ENCODE data around the gene RNASE8.

DNA sequence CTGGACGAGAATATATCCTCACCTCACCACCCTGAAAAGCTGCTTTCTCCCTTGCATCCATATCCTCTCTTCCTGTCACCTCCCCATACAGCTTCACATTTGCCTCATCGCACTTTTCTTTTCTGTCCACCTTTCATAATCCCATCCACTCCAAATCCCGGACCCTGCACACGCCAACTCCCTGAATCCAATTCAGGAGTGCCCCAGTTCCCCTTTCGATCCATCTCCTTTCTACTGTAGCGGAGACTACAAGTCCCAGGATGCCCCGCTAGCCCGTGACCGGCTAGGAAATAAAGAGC lies 45.7 kb downstream of the RNASE8 start:
- TF ChIP-seq POLR2A (IDR thresholded peaks at IDR 0.05) = no peak
- TF ChIP-seq, protein P1, sequence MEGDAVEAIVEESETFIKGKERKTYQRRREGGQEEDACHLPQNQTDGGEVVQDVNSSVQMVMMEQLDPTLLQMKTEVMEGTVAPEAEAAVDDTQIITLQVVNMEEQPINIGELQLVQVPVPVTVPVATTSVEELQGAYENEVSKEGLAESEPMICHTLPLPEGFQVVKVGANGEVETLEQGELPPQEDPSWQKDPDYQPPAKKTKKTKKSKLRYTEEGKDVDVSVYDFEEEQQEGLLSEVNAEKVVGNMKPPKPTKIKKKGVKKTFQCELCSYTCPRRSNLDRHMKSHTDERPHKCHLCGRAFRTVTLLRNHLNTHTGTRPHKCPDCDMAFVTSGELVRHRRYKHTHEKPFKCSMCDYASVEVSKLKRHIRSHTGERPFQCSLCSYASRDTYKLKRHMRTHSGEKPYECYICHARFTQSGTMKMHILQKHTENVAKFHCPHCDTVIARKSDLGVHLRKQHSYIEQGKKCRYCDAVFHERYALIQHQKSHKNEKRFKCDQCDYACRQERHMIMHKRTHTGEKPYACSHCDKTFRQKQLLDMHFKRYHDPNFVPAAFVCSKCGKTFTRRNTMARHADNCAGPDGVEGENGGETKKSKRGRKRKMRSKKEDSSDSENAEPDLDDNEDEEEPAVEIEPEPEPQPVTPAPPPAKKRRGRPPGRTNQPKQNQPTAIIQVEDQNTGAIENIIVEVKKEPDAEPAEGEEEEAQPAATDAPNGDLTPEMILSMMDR (IDR thresholded peaks at IDR 0.05) = no peak
